K562 (cell line): Measurements from ENCODE around the gene DAGLB. TPM values are rescaled to one million over a fixed set of nuclear protein-coding genes. Genes with fewer than 3 reads are reported as not detected.

Experiments used
- CXXC5 ChIP-seq: fragments of 250-450 bp; sonication (Bioruptor Pico); IDR thresholded peaks from 2 replicates; pipeline ENCODE4 v1.8.0; 2022; ENCODE audit warnings: inconsistent platforms, mild to moderate bottlenecking, moderate library complexity
- HDAC2 ChIP-seq: fragments of 450-650 bp; IDR thresholded peaks from 2 replicates; pipeline ENCODE4 v1.6.1; 2016; ENCODE audit warnings: mild to moderate bottlenecking
- JUND ChIP-seq, 2 experiments: IDR thresholded peaks; 2 replicates in 1 of 2; 3 replicates in 1 of 2; pipeline ENCODE4 v1.6.1; 2011; ENCODE audit warnings: borderline replicate concordance in 2 of 2, low read depth in 2 of 2, low read length in 2 of 2, improper control_type of control experiment in 1 of 2, missing biosample characterization in 1 of 2, missing genetic modification characterization in 1 of 2, missing genetic modification reagents in 1 of 2
- NR1H2 ChIP-seq: sonication (generic); formaldehyde crosslinking; IDR thresholded peaks from 2 replicates; pipeline ENCODE4 v1.4.0; 2020; ENCODE audit warnings: mild to moderate bottlenecking, missing genetic modification reagents
- PHB ChIP-seq: fragments of 250-450 bp; sonication (Bioruptor Pico); IDR thresholded peaks from 2 replicates; pipeline ENCODE4 v1.5.0; 2021
- PTBP1 ChIP-seq: fragments of 200-400 bp; formaldehyde crosslinking; IDR thresholded peaks from 2 replicates; pipeline ENCODE4 v1.6.1; 2017; ENCODE audit warnings: low read depth, low read length
- STAG1 ChIP-seq: sonication (generic); formaldehyde crosslinking; IDR thresholded peaks from 2 replicates; pipeline ENCODE4 v1.5.0; 2020; ENCODE audit warnings: missing genetic modification reagents, borderline replicate concordance
- USF2 ChIP-seq: sonication (generic); formaldehyde crosslinking; IDR thresholded peaks from 2 replicates; pipeline ENCODE4 v1.5.0; 2020; ENCODE audit warnings: missing genetic modification reagents
- ZFP30 ChIP-seq: fragments of 250-450 bp; sonication (Bioruptor Pico); IDR thresholded peaks from 2 replicates; pipeline ENCODE4 v1.8.0; 2022; ENCODE audit warnings: moderate library complexity, mild to moderate bottlenecking, inconsistent platforms, borderline replicate concordance
- ZNF764 ChIP-seq: fragments of 250-450 bp; sonication (Bioruptor Pico); IDR thresholded peaks from 2 replicates; pipeline ENCODE4 v1.4.0; 2020; ENCODE audit warnings: low read depth, mild to moderate bottlenecking, moderate library complexity
- polyA plus RNA-seq, 8 experiments: library from polyadenylated mRNA; depleted of rRNA in 4 of 8; stranded (reverse) in 5 of 8; unstranded in 3 of 8; fragments of >200 nt; fragmentation: Nextera tagmentation in 2 of 8; fragmentation: Illumina TruSeq in 1 of 8; extraction: Ambion mirVana in 2 of 8; extraction: Trizol in 1 of 8; gene quantifications; 2 replicates each; pipeline versions ENCODE4 v1.2.1 to v1.2.3, GENCODE V29; 2011 to 2014; ENCODE audit warnings: inconsistent platforms in 1 of 8, missing spikeins in 1 of 8
- total RNA-seq, 7 experiments: library from RNA; depleted of rRNA in 6 of 7; stranded (reverse); fragments of >200 nt in 6 of 7; fragmentation: Illumina TruSeq in 2 of 7; extraction: Trizol in 2 of 7; gene quantifications; 2 replicates each; pipeline versions ENCODE4 v1.2.1 to v1.2.3, GENCODE V29; 2011 to 2021; ENCODE audit warnings: low replicate concordance in 1 of 7
- TF ChIP-seq, protein P1 (sequence below): fragments of 450-650 bp; IDR thresholded peaks from 2 replicates; pipeline ENCODE4 v1.6.1; 2016; ENCODE audit warnings: mild to moderate bottlenecking, moderate library complexity
- TF ChIP-seq, protein P2 (sequence below), 2 experiments: IDR thresholded peaks; 2 replicates each; pipeline ENCODE4 v1.6.1; 2011; ENCODE audit warnings: borderline replicate concordance in 1 of 2, control low read depth in 1 of 2, low read depth in 1 of 2, low read length in 1 of 2, mild to moderate bottlenecking in 1 of 2, mixed read lengths in 1 of 2, moderate library complexity in 1 of 2; ENCODE audit not compliant: insufficient read depth in 1 of 2, insufficient read length in 1 of 2, poor library complexity in 1 of 2, severe bottlenecking in 1 of 2; ENCODE audit errors: extremely low read depth in 1 of 2

DAGLB gene
- total and polyA plus RNA-seq, 9 of the 15 experiments (the other 6 are each of a cell fraction or from before 2014, with no cell fraction given), result 0.92 to 16.4 (median 9.3) TPM

- TF ChIP-seq, protein P1, sequence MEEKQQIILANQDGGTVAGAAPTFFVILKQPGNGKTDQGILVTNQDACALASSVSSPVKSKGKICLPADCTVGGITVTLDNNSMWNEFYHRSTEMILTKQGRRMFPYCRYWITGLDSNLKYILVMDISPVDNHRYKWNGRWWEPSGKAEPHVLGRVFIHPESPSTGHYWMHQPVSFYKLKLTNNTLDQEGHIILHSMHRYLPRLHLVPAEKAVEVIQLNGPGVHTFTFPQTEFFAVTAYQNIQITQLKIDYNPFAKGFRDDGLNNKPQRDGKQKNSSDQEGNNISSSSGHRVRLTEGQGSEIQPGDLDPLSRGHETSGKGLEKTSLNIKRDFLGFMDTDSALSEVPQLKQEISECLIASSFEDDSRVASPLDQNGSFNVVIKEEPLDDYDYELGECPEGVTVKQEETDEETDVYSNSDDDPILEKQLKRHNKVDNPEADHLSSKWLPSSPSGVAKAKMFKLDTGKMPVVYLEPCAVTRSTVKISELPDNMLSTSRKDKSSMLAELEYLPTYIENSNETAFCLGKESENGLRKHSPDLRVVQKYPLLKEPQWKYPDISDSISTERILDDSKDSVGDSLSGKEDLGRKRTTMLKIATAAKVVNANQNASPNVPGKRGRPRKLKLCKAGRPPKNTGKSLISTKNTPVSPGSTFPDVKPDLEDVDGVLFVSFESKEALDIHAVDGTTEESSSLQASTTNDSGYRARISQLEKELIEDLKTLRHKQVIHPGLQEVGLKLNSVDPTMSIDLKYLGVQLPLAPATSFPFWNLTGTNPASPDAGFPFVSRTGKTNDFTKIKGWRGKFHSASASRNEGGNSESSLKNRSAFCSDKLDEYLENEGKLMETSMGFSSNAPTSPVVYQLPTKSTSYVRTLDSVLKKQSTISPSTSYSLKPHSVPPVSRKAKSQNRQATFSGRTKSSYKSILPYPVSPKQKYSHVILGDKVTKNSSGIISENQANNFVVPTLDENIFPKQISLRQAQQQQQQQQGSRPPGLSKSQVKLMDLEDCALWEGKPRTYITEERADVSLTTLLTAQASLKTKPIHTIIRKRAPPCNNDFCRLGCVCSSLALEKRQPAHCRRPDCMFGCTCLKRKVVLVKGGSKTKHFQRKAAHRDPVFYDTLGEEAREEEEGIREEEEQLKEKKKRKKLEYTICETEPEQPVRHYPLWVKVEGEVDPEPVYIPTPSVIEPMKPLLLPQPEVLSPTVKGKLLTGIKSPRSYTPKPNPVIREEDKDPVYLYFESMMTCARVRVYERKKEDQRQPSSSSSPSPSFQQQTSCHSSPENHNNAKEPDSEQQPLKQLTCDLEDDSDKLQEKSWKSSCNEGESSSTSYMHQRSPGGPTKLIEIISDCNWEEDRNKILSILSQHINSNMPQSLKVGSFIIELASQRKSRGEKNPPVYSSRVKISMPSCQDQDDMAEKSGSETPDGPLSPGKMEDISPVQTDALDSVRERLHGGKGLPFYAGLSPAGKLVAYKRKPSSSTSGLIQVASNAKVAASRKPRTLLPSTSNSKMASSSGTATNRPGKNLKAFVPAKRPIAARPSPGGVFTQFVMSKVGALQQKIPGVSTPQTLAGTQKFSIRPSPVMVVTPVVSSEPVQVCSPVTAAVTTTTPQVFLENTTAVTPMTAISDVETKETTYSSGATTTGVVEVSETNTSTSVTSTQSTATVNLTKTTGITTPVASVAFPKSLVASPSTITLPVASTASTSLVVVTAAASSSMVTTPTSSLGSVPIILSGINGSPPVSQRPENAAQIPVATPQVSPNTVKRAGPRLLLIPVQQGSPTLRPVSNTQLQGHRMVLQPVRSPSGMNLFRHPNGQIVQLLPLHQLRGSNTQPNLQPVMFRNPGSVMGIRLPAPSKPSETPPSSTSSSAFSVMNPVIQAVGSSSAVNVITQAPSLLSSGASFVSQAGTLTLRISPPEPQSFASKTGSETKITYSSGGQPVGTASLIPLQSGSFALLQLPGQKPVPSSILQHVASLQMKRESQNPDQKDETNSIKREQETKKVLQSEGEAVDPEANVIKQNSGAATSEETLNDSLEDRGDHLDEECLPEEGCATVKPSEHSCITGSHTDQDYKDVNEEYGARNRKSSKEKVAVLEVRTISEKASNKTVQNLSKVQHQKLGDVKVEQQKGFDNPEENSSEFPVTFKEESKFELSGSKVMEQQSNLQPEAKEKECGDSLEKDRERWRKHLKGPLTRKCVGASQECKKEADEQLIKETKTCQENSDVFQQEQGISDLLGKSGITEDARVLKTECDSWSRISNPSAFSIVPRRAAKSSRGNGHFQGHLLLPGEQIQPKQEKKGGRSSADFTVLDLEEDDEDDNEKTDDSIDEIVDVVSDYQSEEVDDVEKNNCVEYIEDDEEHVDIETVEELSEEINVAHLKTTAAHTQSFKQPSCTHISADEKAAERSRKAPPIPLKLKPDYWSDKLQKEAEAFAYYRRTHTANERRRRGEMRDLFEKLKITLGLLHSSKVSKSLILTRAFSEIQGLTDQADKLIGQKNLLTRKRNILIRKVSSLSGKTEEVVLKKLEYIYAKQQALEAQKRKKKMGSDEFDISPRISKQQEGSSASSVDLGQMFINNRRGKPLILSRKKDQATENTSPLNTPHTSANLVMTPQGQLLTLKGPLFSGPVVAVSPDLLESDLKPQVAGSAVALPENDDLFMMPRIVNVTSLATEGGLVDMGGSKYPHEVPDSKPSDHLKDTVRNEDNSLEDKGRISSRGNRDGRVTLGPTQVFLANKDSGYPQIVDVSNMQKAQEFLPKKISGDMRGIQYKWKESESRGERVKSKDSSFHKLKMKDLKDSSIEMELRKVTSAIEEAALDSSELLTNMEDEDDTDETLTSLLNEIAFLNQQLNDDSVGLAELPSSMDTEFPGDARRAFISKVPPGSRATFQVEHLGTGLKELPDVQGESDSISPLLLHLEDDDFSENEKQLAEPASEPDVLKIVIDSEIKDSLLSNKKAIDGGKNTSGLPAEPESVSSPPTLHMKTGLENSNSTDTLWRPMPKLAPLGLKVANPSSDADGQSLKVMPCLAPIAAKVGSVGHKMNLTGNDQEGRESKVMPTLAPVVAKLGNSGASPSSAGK, result peak; percentile 90
- no peak for TF ChIP-seq ZNF764 (CRISPR knock-in tag)
- no peak for TF ChIP-seq ZFP30 (CRISPR knock-in tag)
- TF ChIP-seq CXXC5 (CRISPR knock-in tag), result peak; percentile 56
- TF ChIP-seq JUND (IDR thresholded peaks at IDR 0.05; ENCODE audit: borderline replicate concordance, low read depth, low read length), result peak; percentile 45; the same call in 1 of the 2 replicates
- TF ChIP-seq JUND (tag; IDR thresholded peaks at IDR 0.05; ENCODE audit: borderline replicate concordance, low read depth, low read length), result peak; percentile 10; the same call in 1 of the 3 replicates
- no peak for TF ChIP-seq USF2
- 0 out of 2 replicates have a peak, but pooled peaks have one; percentile 30 for TF ChIP-seq PTBP1
- 0 out of 2 replicates have a peak, but pooled peaks have one; percentile 8 for TF ChIP-seq STAG1 (CRISPR knock-in tag)
- TF ChIP-seq HDAC2, result peak; percentile 80
- TF ChIP-seq, protein P2, sequence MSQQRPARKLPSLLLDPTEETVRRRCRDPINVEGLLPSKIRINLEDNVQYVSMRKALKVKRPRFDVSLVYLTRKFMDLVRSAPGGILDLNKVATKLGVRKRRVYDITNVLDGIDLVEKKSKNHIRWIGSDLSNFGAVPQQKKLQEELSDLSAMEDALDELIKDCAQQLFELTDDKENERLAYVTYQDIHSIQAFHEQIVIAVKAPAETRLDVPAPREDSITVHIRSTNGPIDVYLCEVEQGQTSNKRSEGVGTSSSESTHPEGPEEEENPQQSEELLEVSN (IDR thresholded peaks at IDR 0.05; ENCODE audit: borderline replicate concordance in 1 of 2, extremely low read depth in 1 of 2, insufficient read depth in 1 of 2, insufficient read length in 1 of 2, low read depth in 1 of 2, low read length in 1 of 2, poor library complexity in 1 of 2, severe bottlenecking in 1 of 2), result peak; percentile 85
- TF ChIP-seq NR1H2 (CRISPR knock-in tag), result no peak
- TF ChIP-seq PHB (CRISPR knock-in tag), result no peak
- TF ChIP-seq, all 486 proteins: peak for 56
Observed at GRCh38 chr7:6446838-6447580, 745 bp downstream of the DAGLB start (continued).
